Measurements from ENCODE around the gene BTBD17. TPM values are rescaled to one million over a fixed set of nuclear protein-coding genes. Genes with fewer than 3 reads are reported as not detected.

The BTBD17 gene
- total RNA-seq, 1 experiment from 2014 or later: not detected

DNA sequence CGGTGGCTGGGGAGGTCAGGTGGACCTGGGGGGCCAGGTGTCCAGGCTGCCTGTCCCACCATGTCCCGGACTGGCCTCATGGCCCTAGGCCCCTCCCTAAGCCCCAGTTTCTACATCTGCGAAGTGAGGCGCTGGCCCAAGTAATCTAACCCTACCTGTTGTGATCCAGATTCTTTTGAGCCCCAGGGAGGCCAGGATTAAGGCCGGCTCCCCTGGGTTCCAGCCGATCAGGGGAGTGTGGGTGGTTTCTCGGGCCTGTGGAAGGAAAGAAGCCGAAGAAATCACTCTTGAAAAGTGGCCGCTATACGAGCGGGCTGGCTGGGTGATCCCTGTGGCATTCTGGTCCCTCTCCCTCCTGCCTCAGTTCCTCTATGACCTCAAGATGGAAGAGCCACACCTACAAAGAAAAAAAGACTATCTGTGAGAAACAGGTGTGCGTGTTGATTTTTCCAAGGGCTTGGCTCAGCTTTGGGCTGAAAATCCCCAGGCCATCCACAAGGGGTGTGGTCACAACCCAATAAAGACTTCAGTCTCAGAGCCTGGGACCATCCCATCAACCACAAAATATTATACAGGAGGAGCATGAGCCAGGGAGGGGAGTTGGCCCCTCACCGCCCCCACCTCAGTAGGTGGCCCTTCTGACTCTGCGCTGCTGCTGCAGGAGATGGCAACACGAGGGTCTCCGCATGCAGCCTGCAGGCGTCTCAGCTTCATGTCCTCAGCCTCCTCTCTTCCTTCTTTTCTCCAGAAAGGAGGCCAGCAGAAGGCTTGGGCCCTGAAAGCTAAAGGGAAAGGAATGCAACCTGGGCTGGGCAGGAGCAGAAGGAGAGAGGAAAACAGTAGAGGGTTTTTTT, 25.9 kb upstream of the BTBD17 start:
- no peak for DNase-seq (ENCODE audit: low spot score)

DNA sequence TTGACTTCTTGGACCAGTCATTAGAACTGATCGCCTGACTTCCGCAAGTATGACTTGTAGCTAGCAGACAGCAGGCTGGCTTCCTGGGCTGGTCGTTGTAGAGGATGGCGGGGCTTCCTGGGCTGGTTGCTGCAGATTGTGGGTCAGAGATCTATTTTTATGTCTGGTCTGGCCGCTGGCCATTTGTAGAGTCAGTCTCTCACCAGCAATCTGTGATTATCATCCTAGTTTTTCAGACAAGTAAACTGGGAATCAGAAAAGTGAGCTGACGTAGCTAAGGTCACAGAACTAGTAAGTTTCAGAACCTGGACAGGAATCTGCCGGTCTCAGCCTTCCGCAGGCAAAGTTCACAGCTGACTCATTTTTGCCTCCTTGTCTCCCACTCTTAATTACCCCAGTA, 24.7 kb upstream of the BTBD17 start:
- DNase-seq (ENCODE audit: low spot score): peak; percentile 58

DNA sequence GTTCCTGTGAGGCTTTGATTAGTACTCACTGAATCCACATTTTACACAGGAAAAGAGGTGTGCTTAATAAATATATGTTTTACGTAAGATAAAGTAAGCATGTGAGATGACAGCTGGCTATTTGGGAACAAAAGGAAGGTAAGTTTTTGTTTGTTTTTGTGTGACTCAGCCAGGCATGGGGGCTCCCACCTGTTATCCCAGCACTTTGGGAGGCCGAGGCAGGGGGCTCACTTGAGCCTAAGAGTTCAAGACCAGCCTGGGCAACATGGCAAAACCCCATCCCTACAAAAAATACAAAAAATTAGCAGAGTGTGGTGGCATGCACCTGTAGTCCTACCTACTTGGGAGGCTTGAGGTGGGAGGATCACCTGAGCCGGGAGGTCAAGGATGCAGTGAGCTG, 23.5 kb upstream of the BTBD17 start:
- DNase-seq (ENCODE audit: low spot score): no peak

DNA sequence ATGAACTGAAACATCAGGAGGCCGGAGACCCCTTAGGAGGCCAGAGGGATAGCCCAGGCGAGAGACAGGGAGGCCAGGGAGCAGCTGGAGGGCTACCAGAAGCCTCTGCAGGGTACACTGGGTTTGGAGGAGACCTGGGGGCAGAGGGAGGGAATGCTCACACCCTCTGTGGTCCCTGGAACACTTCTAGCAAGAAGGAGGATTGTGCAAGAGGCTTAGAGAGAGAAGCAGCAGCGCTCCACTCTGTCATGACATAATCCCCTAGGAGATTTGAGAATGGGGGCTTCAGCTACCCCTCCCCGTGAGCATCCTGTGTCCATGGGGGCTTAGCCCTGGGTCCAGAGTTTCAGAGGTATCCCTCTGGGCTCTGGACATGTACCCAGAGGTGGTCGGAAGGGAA, 21.5 kb upstream of the BTBD17 start:
- DNase-seq (ENCODE audit: low spot score): no peak

DNA sequence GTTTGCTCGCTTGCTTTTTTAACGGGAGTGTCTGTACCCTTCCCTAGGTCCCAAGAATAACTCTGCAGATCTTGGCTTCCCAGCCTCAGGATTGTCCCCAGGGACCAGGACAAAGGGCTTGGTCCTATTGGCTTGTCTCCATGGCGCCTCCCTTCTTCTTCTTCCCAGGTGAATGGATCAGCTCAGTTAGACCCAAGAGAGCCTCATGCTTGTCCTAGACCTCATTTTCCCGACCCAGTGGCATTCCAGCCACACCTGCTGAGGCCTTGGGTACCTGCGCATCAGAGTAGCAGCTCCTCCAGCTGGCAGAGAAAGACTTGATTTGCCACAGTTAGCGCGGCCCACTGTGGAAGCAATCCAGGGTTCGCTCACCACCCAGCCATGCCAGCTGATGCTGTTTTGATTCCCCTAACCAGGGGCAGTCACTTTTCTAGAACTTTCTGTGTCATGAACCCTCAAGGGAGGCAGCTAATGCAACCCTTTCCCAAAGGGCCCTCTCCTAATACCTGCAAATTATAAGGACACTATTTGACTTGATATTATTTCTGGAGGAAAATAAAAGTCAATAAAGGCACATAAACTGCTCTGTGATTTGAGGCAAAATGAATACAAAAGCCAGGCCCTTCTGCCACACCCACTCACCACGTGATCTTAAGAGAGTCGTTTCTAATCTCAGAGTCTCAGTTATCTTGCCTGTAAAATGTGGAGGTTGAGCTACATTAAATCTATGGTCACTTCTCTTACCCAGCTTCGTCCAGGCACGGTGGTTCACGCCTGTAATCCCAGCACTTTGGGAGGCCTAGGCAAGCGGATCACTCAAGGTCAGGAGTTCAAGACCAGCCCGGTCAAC, 19.5 kb upstream of the BTBD17 start:
- DNase-seq (ENCODE audit: low spot score): no peak

DNA sequence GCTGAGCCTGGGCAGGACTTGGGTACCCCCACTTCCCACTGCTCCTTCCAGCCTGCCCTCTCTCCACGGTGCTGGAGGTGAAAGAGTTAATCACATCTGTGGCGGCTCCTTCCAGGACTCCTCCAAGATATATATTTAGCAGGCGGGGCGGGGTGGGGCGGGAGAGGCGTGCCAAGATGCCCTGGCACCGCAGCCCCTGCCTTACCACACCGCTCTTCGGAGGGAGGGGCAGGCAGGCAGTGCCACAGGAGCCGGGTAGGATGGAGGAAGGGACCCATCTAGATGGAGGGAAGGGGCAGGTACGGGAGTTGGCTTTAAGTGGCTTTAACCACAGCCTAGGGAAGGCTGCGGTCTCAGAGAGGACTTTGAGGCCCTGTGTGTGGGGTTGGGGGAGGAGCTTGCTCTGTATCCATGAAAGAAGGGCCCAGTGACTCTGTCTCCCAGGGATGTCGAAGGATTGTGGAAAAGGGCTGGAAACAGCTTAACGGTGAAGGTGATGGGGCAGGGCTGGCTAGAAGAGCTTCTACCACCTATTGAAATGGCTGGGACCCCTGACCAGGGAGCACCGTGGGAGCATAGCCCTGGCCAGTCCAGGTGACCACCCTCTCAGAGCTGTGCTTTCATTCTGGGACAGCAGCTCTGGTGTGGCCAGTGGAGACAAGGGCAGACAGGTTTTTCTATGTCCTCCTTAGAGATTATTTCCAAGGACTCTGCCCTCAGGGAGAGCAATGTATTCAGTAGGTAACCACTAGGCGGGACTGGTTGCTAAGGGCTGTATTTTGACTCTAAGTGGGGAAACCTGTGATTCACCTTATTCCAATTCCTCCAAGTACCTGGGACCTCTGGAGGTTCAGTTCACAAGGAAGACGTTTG, 18.7 kb upstream of the BTBD17 start:
- DNase-seq (ENCODE audit: low spot score): peak; percentile 34

DNA sequence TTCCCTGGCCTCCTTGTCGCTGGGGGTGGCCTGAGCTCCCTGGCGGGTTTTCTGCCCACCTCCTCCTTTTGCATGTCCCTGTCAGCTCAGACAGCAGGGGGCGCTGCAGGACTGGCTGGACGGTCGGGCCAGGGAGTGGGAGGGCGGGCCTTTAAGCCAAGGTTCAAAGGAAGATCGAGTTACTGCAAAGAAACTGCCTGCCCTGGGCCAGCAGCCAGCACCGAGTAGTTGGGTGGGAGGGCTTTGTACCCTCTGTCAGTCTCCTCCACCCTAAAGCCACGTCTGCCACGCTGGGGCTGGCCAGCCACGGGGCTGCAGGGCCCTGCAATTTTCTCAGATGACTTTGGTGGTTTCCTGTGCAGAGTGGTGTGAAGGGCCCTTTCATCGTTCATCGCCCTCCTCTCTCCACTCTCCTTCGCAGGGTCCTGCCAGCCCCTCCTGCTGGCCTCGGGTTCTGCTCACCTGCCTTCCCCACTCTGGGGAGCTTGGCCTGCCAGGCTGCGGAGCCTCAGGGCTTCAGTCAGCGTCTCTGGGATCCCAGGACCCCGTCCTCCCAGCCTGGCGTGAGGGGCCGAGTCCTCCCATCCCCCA, 17.9 kb upstream of the BTBD17 start:
- DNase-seq (ENCODE audit: low spot score): peak; percentile 69

DNA sequence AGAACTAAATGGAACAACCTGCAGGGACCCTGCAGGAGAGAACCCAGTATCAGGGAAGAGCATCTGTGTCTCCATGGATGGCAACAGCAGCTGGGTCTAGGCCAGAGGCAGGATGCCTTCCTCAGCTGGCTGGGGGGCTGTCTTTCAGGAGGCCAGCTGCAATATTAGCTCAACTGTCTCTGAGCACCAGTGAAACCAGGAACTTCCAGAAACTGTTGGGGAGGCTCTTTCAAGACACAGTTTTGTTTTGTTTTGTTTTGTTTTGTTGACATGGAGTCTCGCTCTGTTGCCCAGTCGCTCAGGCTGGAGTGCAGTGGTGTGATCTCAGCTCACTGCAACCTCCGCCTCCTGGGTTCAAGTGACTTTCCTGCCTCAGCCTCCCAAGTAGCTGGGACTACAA, 13.2 kb upstream of the BTBD17 start:
- DNase-seq (ENCODE audit: low spot score): no peak

DNA sequence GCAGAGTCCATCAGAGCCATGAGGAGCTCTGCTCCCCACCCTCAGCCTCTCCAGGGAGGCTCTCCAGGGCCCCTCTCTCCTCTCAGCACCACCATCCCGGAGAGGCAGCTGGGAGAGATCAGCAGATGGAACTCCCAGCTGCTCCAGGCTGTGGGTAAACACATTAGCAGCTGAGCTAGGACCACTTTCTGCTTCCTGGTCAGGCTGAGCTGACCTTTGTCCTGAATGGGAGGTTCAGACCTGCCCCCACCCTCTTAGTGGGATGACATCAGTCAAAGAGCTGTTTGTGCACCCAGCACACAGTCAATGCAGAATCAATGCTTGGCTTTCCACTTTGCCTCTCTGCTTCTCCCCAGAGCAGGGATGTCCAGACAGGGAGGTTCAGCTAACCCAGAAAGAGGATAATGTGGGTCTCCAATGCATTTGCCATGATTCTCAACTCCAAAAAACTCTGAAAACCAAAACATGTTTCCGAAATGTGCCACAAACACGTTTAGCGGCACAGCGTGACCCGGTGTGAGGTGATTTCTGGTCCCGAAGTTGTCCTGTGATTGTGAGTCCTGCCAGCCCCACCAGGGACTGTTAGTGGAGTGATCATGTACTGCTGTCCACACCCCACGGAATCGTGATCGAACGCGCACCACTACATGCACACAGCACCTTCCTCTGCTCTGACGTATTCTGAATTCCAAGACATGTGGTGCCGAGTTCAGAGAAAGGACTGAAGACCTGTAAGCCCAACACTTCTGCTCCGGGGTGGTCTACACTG, 12.4 kb upstream of the BTBD17 start:
- DNase-seq (ENCODE audit: low spot score): no peak

DNA sequence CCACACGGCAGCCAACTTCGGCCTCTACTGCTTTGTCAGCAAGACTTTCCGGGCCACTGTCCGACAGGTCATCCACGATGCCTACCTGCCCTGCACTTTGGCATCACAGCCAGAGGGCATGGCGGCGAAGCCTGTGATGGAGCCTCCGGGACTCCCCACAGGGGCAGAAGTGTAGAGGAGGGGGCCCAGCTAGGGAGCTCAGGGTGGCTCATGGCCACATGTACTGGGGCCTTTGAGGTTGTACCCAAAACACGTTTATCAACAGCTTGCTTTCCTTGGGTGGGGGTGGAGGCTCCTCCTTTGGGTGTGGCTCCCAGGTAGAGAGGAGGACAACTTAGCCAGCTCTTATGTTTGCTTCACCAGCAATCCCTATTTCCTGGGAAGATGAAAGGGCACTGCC, 10.8 kb upstream of the BTBD17 start:
- DNase-seq (ENCODE audit: low spot score): no peak

DNA sequence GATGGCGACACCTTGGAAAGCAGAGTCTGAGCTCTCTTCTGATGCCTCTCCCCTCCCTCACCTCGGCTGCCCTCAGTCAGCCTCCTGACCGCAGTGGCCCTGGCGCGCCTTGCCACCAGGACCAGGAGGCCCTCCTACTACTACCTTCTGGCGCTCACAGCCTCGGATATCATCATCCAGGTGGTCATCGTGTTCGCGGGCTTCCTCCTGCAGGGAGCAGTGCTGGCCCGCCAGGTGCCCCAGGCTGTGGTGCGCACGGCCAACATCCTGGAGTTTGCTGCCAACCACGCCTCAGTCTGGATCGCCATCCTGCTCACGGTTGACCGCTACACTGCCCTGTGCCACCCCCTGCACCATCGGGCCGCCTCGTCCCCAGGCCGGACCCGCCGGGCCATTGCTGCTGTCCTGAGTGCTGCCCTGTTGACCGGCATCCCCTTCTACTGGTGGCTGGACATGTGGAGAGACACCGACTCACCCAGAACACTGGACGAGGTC, 10.0 kb upstream of the BTBD17 start:
- DNase-seq (ENCODE audit: low spot score): no peak

DNA sequence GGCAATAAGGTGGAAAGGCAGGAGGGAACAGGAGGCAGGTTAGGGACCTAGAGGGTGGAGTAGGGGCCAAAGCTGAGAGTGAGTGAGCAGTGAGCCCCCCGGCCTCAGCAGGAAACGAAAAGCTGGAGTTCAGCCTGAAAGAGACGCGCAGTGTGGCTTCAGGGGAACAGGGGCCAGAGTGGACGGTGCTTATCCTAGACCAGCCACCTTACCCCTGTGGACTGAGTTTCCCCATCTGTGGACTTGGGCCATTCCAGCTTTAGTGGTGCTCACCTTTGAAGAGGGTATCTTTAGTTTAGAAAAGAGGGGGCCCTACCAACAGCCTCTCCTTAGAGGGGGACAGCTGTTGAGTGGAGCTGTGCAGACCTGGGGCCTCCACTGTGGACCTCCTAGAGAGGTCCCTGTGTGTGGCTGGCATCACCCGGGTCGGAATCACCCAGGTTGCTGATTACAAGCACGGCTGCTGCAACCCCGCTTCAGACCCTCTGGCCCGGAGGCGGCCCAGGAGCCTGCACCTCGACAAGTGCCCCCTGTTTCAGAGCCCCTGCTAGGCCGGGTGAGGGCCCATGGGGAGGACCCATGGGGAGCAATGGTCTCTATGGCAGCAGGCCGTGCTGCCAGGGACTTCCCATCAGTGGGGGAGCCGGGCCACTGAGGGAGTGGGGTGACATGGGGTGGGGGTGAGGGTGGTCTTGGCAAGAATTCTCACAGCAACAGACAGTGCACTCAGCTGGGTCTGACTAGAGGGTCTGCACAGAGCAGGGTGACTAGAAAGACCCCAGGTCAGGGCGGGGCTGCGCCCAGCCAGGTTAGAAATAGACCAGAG, 8.2 kb upstream of the BTBD17 start:
- DNase-seq (ENCODE audit: low spot score): no peak

DNA sequence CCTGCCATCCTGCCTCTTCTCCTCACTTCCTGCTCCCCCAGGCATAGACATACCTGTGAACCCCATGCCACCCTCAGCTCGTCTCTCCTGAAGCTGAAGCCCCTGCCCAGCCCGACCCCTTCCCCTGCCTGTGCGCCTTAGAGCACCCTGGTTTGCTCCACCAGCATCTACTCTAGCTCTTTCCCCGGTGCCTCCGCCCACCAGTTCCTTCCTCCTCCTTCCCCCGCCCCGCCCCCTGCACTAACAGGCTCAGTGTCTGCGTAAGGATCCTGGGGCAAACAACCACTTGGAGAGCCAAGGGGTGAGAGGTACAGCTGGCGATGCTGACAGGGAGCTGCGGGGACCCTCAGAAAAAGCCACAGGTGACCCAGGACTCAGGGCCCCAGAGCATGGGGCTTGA, 7.6 kb upstream of the BTBD17 start:
- no peak for DNase-seq (ENCODE audit: low spot score)

DNA sequence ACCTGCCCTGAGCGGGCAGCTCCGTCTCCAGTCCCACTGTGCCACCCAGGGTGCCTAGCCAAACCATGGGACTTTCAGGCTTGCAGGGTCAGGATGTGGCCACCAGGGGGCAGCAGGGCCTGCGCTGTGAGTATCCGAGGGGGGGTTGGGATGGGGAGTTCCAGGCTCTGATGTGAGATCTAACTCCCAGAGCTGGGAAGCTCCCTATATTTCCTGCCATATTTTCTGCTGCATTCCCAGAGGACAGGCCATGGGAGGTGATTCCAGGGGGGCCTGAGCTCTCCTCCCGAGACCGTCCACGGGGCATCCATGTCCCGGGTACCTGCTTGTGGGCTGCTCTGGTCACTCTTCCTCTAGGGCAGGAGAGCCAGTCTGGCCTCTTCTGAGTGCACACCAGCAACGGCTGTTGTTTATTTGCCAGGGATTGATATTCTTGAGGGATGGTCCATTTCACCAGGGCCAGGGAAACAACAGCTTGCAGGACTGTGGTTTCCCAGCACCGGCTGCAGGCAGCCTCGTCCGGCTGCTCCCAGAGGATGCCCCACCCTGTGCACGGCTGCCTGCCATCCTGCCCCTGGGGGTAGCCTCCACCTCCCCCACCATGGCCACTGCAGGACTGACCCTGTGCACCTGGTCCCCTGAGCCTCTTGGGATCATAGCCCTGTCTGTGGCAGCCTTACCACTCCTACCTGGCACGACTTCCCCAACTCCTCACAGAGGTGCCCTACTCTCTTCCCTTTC, 6.8 kb upstream of the BTBD17 start:
- DNase-seq (ENCODE audit: low spot score): peak; percentile 60

DNA sequence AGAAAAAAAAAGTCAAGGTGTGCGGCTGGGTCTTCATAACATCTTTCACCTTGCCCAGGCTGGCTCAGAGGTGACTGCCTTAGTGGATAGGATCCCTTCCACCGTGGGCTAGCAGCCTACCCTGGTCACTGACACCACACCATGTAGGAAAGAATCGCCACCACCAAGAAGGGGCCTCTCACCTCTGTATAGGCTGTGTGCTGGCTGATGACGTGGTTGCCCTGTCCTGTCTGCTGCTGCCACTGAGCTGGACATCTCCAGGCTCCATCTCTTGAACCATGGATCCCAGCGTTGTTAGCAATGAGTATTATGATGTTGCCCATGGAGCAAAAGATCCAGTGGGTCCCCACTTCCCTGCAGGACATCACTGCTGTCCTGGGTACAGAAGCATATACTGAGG, 5.5 kb upstream of the BTBD17 start, which contains the start of gene GPR142:
Gene GPR142, plus strand, starts transcription at position 301 of the 400 bp plus-strand sequence. CDS start 2,035 bp downstream, outside the sequence.
- DNase-seq (ENCODE audit: low spot score): no peak

DNA sequence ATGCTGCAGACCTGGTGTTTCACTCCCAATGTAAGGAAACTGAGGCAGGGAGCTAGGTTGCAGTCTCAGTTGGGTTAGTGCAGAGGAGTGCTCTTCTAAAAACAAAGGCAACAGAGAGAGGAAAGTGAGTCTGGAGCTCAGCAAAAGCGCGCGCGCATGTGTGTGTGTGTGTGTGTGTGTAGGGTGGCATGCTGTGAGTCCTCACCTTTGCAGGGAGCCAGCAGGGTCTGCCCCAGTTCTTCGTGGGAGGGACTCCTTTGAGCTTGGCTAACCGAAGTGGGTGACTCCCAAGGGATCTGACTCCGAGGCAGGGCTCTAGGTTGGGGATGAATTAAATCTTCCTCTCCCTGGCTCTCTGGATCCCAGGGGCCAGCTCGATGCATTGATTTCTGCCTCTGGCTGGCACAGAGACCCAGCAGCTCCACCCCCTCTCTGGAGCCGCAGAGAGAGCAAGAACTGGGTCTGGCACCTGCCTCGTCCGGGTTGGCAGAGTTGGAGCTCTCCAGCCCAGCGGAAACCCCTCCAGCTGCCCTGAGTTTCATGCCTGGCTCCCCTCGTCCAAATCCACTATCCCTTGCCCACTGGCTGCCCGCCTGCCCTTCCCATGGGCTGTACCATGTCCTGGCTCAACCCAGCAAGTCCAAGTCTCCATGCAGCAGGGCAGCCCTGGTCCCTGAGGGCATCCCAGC, 1.3 kb upstream of the BTBD17 start:
- no peak for DNase-seq (ENCODE audit: low spot score)

DNA sequence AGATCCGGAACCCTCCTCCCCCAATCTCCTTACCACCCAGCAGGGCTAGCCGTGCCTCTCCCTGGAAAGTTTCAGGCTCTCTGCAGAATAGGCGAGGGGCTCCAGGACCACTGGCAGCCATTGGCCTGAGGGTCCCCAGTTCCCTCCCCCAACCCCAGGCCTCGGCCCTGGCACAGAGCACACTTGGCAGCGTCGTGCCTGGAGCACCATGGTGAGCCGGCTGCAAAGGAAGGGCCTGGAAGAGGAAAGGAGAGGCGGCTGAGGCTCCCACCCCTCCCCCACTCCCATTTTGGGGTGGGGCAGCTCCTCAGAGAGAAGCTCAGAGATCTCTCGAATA, 369 bp upstream of the BTBD17 start:
- no peak for DNase-seq (ENCODE audit: low spot score)

DNA sequence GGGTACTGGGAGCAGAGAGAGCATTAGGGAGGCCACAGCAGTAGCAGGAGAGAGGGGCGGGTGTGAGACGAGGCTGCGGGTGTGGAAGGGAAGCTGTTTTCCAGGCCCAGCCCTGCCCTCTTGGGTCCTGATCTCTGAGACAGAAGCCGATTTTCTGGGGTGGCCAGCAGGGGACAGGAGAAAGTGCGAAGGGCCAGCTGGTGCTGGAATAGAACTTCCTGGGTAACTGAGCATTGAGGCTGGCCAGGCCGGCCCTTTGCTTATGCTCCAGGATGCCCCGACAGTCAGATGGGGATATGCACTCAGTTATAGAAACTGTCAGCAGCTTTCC, 804 bp downstream of the BTBD17 start:
- no peak for DNase-seq (ENCODE audit: low spot score)

DNA sequence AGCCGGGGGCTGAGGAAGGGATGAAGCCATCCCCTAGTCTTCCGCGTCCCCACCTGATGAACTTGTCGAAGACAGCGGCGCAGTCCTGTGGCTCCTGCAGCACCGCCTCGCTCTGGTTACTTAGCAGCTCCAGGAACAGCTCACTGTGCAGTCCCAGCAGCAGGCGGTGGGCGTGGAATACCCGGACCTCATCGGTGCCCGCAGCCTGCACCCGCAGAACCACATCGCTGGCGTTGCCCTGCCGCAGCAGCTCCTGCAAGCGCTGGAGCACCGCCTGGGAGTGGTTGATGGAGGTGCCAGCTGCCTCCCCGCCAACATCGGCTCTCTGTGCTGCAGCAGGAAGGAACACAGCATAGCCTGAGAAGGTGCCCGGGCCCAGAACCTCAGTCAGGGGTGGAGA, 1.8 kb downstream of the BTBD17 start:
- no peak for DNase-seq (ENCODE audit: low spot score)

Data from A172 (cell line).